Mucosa of rectum (tissue), 2 donors: Measurements from ENCODE around the gene GPR152.

Source experiments
- H3K27ac ChIP-seq, 2 donors: one replicate each; pipeline ENCODE4 v1.7.0; 2013; ENCODE audit warnings: inconsistent platforms in 2 of 2, low read depth in 2 of 2, low read length in 2 of 2
- H3K27me3 ChIP-seq, 2 donors: one replicate each; pipeline ENCODE4 v1.7.0; 2013; ENCODE audit warnings: low read length in 2 of 2; ENCODE audit not compliant: control insufficient read depth in 2 of 2, insufficient read depth in 2 of 2
- H3K36me3 ChIP-seq, 2 donors: one replicate each; pipeline ENCODE4 v1.7.0; 2013; ENCODE audit warnings: low read length in 2 of 2; ENCODE audit not compliant: control insufficient read depth in 2 of 2, insufficient read depth in 2 of 2
- H3K4me1 ChIP-seq, 2 donors: one replicate each; pipeline ENCODE4 v1.7.0; 2013; ENCODE audit warnings: low read length in 2 of 2, mild to moderate bottlenecking in 1 of 2; ENCODE audit not compliant: control insufficient read depth in 2 of 2, insufficient read depth in 2 of 2
- H3K4me3 ChIP-seq, 2 donors: one replicate each; pipeline ENCODE4 v1.7.0; 2013; ENCODE audit warnings: low read length in 2 of 2
- H3K9ac ChIP-seq, 2 donors: one replicate each; pipeline ENCODE4 v1.7.0; 2013; ENCODE audit warnings: low read length in 2 of 2, low read depth in 1 of 2, mild to moderate bottlenecking in 1 of 2
- H3K9me3 ChIP-seq, 2 donors: one replicate each; pipeline ENCODE4 v1.7.0; 2013; ENCODE audit warnings: low read length in 2 of 2; ENCODE audit not compliant: control insufficient read depth in 2 of 2
- donor health status: healthy.
- donor health status: Normal muscosa, but diverticular disease.

The GPR152 gene

GRCh38 chr11:67415501-67416304, 36.8 kb downstream of the GPR152 start, which contains the start of gene CARNS1:
TSS of gene CARNS1 (plus strand) at chr11:67415678. CDS start at chr11:67416200, 522 bp downstream.
- peaks cover 2 to 18% of the 10 kb centered on the region in 2 donors for H3K27me3 ChIP-seq
- H3K27ac ChIP-seq = no peak within 1 kb of the TSS
- H3K36me3 ChIP-seq = no peaks in the 10 kb centered on the region
- peaks cover 13 to 22% of the 10 kb centered on the region in 2 donors for H3K4me1 ChIP-seq
- H3K4me3 ChIP-seq = peak within 1 kb of the TSS in 1 of 2 donors; percentile 50
- no peaks in the 10 kb centered on the region for H3K9me3 ChIP-seq
- no peak within 1 kb of the TSS for H3K9ac ChIP-seq

- Histone ChIP-seq H3K9ac (no peak overlapping the region), H3K36me3 (no peaks in the 10 kb centered on the region), H3K27me3 (peaks cover 2 to 18% of the 10 kb centered on the region in 2 donors), H3K9me3 (no peaks in the 10 kb centered on the region), H3K27ac (no peak overlapping the region), H3K4me1 (peaks cover 9 to 22% of the 10 kb centered on the region in 2 donors), H3K4me3 (no peak overlapping the region)
Measured at GRCh38 chr11:67413266-67413849, 39.2 kb downstream of the GPR152 start.

GRCh38 chr11:67412495-67413179, 39.9 kb downstream of the GPR152 start:
- H3K4me1 ChIP-seq = peaks cover 9 to 26% of the 10 kb centered on the region in 2 donors
- no peak overlapping the region for H3K27ac ChIP-seq
- no peak overlapping the region for H3K4me3 ChIP-seq
- no peak overlapping the region for H3K9ac ChIP-seq
- H3K36me3 ChIP-seq = no peaks in the 10 kb centered on the region
- no peaks in the 10 kb centered on the region for H3K9me3 ChIP-seq
- peaks cover 2 to 18% of the 10 kb centered on the region in 2 donors for H3K27me3 ChIP-seq

GRCh38 chr11:67411785-67412152, 40.8 kb downstream of the GPR152 start:
- H3K27me3 ChIP-seq = peaks cover 2 to 18% of the 10 kb centered on the region in 2 donors
- no peaks in the 10 kb centered on the region for H3K36me3 ChIP-seq
- H3K4me3 ChIP-seq = no peak overlapping the region
- no peak overlapping the region for H3K9ac ChIP-seq
- H3K9me3 ChIP-seq = no peaks in the 10 kb centered on the region
- H3K4me1 ChIP-seq = peaks cover 12 to 28% of the 10 kb centered on the region in 2 donors
- H3K27ac ChIP-seq = no peak overlapping the region

- Histone ChIP-seq H3K9ac (no peak overlapping the region), H3K4me3 (no peak overlapping the region), H3K27me3 (peaks cover 2 to 18% of the 10 kb centered on the region in 2 donors), H3K9me3 (no peaks in the 10 kb centered on the region), H3K27ac (no peak overlapping the region), H3K36me3 (no peaks in the 10 kb centered on the region), H3K4me1 (peaks cover 12 to 30% of the 10 kb centered on the region in 2 donors)
Measured at GRCh38 chr11:67410984-67411784, 41.3 kb downstream of the GPR152 start.

- Histone ChIP-seq H3K4me1 (peaks cover 12 to 30% of the 10 kb centered on the region in 2 donors), H3K4me3 (peak overlapping the region; percentile 11 to 13), H3K27ac (peak overlapping the region in 1 of 2 donors; percentile 85), H3K9ac (no peak overlapping the region), H3K27me3 (peaks cover 2 to 18% of the 10 kb centered on the region in 2 donors), H3K9me3 (no peaks in the 10 kb centered on the region), H3K36me3 (no peaks in the 10 kb centered on the region)
Measured at GRCh38 chr11:67410369-67410831, 42.1 kb downstream of the GPR152 start.

- H3K36me3 ChIP-seq = no peaks in the 10 kb centered on the region
- H3K4me3 ChIP-seq = peak overlapping the region; percentile 17 to 44
- no peaks in the 10 kb centered on the region for H3K9me3 ChIP-seq
- H3K27ac ChIP-seq = peak overlapping the region; percentile 57 to 85
- peaks cover 7 to 27% of the 10 kb centered on the region in 2 donors for H3K4me1 ChIP-seq
- peaks cover 2 to 18% of the 10 kb centered on the region in 2 donors for H3K27me3 ChIP-seq
- H3K9ac ChIP-seq = peak overlapping the region; percentile 42 to 47
Measured at GRCh38 chr11:67409781-67410368, 42.7 kb downstream of the GPR152 start.

GRCh38 chr11:67409261-67409666, 43.3 kb downstream of the GPR152 start:
- Histone ChIP-seq H3K27me3 (peaks cover 2 to 18% of the 10 kb centered on the region in 2 donors), H3K4me3 (peak overlapping the region; percentile 17 to 44), H3K9ac (peak overlapping the region in 1 of 2 donors; percentile 42), H3K4me1 (peaks cover 7 to 26% of the 10 kb centered on the region in 2 donors), H3K36me3 (no peaks in the 10 kb centered on the region), H3K9me3 (no peaks in the 10 kb centered on the region), H3K27ac (peak overlapping the region; percentile 57 to 85)
